NCI-H69 (cell line): ENCODE data around the gene SGIP1.
"Not testable (repeated sequence)": the region's sequence is repeated elsewhere in the genome, so short reads cannot be mapped to it uniquely, and the experiment has no call there.

Experiments
- DNase-seq: peaks from one replicate; lab custom pipeline; 2025; lab: John Stamatoyannopoulos, UW

Gene SGIP1

GRCh38 chr1:66553846-66554245 lies 19.9 kb downstream of the SGIP1 start:
- no peak for DNase-seq

- DNase-seq, result no peak
Measured at GRCh38 chr1:66556161-66556611, 22.2 kb downstream of the SGIP1 start.

- DNase-seq, result no peak
Measured at GRCh38 chr1:66557157-66557556, 23.2 kb downstream of the SGIP1 start.

GRCh38 chr1:66559517-66559916 lies 25.6 kb downstream of the SGIP1 start:
- DNase-seq, result no peak

- no peak for DNase-seq
Measured at GRCh38 chr1:66562561-66562960, 28.6 kb downstream of the SGIP1 start.

GRCh38 chr1:66563094-66563800 lies 29.3 kb downstream of the SGIP1 start:
- no peak for DNase-seq

- DNase-seq, result no peak
Measured at GRCh38 chr1:66563941-66564630, 30.1 kb downstream of the SGIP1 start.

GRCh38 chr1:66570196-66570595 lies 36.2 kb downstream of the SGIP1 start:
- no peak for DNase-seq

GRCh38 chr1:66571789-66572188 lies 37.8 kb downstream of the SGIP1 start:
- DNase-seq, result no peak

- no peak for DNase-seq
Measured at GRCh38 chr1:66575739-66576138, 41.8 kb downstream of the SGIP1 start.

GRCh38 chr1:66576645-66577044 lies 42.7 kb downstream of the SGIP1 start:
- peak; percentile 16 for DNase-seq

GRCh38 chr1:66578841-66579240 lies 44.9 kb downstream of the SGIP1 start:
- DNase-seq, result no peak

- DNase-seq, result no peak
Measured at GRCh38 chr1:66580081-66580480, 46.1 kb downstream of the SGIP1 start.

- no peak for DNase-seq
Measured at GRCh38 chr1:66583021-66583420, 49.1 kb downstream of the SGIP1 start.

GRCh38 chr1:66585002-66585401 lies 51.0 kb downstream of the SGIP1 start:
- DNase-seq, result no peak

GRCh38 chr1:66589326-66589725 lies 55.4 kb downstream of the SGIP1 start:
- DNase-seq, result no peak

GRCh38 chr1:66592106-66592507 lies 58.2 kb downstream of the SGIP1 start:
- DNase-seq, result not testable (repeated sequence)

- DNase-seq, result no peak
Measured at GRCh38 chr1:66596191-66596590, 62.2 kb downstream of the SGIP1 start.

GRCh38 chr1:66597500-66597899 lies 63.5 kb downstream of the SGIP1 start:
- no peak for DNase-seq

GRCh38 chr1:66598670-66599069 lies 64.7 kb downstream of the SGIP1 start:
- no peak for DNase-seq

GRCh38 chr1:66599346-66599745 lies 65.4 kb downstream of the SGIP1 start:
- DNase-seq, result no peak

- DNase-seq, result no peak
Measured at GRCh38 chr1:66599899-66600737, 66.2 kb downstream of the SGIP1 start.
